Breast epithelium (tissue), 4 donors: ENCODE results near the gene ALX4. TPM values are rescaled to one million over a fixed set of nuclear protein-coding genes. Genes with fewer than 3 reads are reported as not detected.
A peak's percentile ranks its signal among the peaks of the same experiment; 100 is the strongest.

Experiments
- DNase-seq, 2 donors: peaks; one replicate each; pipeline ENCODE4 v3.0.0-alpha.2; 2019; ENCODE audit warnings: low spot score in 2 of 2
- H3K27ac ChIP-seq, 2 donors: fragments of 200-600 bp; sonication (generic) in 1 of 2; one replicate each; pipeline ENCODE4 v1.5.1; 2016 to 2019; ENCODE audit warnings: mild to moderate bottlenecking in 1 of 2
- H3K27me3 ChIP-seq, 2 donors: fragments of 200-600 bp; sonication (generic) in 1 of 2; one replicate each; pipeline versions ENCODE4 v1.5.1 to v1.6.0; 2017 to 2019; ENCODE audit warnings: control low read depth in 1 of 2, mild to moderate bottlenecking in 1 of 2
- H3K36me3 ChIP-seq: fragments of 200-600 bp; one replicate; pipeline ENCODE4 v1.5.1; 2019
- H3K4me1 ChIP-seq, 2 donors: fragments of 200-600 bp; sonication (generic); one replicate each; pipeline ENCODE4 v1.5.1; 2016 to 2019; ENCODE audit warnings: control low read depth in 1 of 2
- H3K4me3 ChIP-seq, 3 donors: fragments of 200-600 bp; sonication (generic); 1 replicate in 2 of 3; 2 replicates in 1 of 3; pipeline ENCODE4 v1.5.1; 2016 to 2019; ENCODE audit warnings: mild to moderate bottlenecking in 3 of 3, moderate library complexity in 2 of 3
- H3K9me3 ChIP-seq, 2 donors: fragments of 200-600 bp; sonication (generic) in 1 of 2; one replicate each; pipeline ENCODE4 v1.5.1; 2016 to 2019; ENCODE audit warnings: control low read depth in 1 of 2
- POLR2A ChIP-seq: fragments of 450-650 bp; IDR thresholded peaks from one replicate; pipeline ENCODE4 v1.6.1; 2016; ENCODE audit warnings: antibody characterized with exemption, mild to moderate bottlenecking, moderate library complexity
- POLR2AphosphoS5 ChIP-seq, 3 donors: sonication (generic); formaldehyde crosslinking; IDR thresholded peaks; one replicate each; pipeline ENCODE4 v1.6.1; 2017; ENCODE audit warnings: antibody characterized with exemption in 3 of 3
- intact Hi-C: fragments of 100-400 bp; cut with DNase I; formaldehyde crosslinking; loops from one replicate; pipeline ENCODE4 v1.15.1; 2023; ENCODE audit warnings: low total_unique reads
- total RNA-seq, 3 donors: library from RNA; depleted of rRNA; stranded (reverse); fragments of >200 nt; gene quantifications; one replicate each; pipeline ENCODE4 v1.1.0, GENCODE V29; 2016
- TF ChIP-seq, protein P1 (sequence below), 3 donors: fragments of 450-650 bp; IDR thresholded peaks; one replicate each; pipeline ENCODE4 v1.5.1; 2016 to 2017; ENCODE audit warnings: antibody characterized with exemption in 3 of 3, mild to moderate bottlenecking in 3 of 3, moderate library complexity in 3 of 3

Gene ALX4
- total RNA-seq, 3 donors from 2014 or later = under 0.01 to 5.2 (median 1.9) TPM

DNA sequence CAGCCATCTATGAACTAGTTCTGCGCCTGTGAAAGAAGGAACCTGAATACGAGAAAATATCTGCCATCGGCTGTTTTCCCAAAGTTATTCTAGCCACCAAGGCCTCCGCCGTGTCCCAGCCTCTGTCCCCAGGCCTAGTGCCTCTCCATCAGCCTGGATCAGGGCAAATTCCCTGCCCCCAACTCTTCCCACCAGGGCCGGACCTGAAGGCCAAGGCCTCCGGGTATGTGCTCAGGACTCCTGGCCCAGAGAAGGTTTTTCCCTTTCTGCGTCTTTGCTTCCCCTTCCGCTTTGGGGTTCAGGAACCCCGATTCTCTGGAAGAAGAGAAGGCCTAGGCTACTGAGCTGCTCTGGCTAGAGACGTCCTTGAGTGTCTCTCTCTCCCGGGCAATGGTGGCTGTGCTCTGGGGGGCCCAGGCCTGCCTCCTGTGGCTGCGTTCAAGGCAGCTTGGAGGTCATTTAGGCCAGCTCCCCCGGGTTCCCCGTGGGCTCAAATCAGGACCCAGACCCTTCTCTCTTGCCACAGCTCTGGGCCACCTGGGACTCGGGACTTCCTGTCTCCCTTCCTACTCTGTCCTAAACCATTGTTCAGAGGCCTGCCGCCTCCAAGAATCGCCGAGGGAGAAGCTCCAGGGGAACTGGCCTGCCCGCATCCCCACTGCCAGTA lies 1.6 kb downstream of the ALX4 start:
- H3K27ac ChIP-seq = peak overlapping the region; percentile 71 to 87
- peak overlapping the region in 2 of 3 donors; percentile 58 to 65 for H3K4me3 ChIP-seq
- no peaks in the 10 kb centered on the region for H3K9me3 ChIP-seq
- intact Hi-C loops = no loop called here
- no peak for DNase-seq
- peaks cover 11 to 94% of the 10 kb centered on the region in 2 donors for H3K27me3 ChIP-seq
- TF ChIP-seq POLR2A (no peak), POLR2AphosphoS5 (IDR thresholded peaks at IDR 0.05) (no peak)
- TF ChIP-seq, protein P1, sequence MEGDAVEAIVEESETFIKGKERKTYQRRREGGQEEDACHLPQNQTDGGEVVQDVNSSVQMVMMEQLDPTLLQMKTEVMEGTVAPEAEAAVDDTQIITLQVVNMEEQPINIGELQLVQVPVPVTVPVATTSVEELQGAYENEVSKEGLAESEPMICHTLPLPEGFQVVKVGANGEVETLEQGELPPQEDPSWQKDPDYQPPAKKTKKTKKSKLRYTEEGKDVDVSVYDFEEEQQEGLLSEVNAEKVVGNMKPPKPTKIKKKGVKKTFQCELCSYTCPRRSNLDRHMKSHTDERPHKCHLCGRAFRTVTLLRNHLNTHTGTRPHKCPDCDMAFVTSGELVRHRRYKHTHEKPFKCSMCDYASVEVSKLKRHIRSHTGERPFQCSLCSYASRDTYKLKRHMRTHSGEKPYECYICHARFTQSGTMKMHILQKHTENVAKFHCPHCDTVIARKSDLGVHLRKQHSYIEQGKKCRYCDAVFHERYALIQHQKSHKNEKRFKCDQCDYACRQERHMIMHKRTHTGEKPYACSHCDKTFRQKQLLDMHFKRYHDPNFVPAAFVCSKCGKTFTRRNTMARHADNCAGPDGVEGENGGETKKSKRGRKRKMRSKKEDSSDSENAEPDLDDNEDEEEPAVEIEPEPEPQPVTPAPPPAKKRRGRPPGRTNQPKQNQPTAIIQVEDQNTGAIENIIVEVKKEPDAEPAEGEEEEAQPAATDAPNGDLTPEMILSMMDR (IDR thresholded peaks at IDR 0.05) = no peak
- H3K36me3 ChIP-seq = no peaks in the 10 kb centered on the region
- H3K4me1 ChIP-seq = peaks cover 0 to 4% of the 10 kb centered on the region in 2 donors

DNA sequence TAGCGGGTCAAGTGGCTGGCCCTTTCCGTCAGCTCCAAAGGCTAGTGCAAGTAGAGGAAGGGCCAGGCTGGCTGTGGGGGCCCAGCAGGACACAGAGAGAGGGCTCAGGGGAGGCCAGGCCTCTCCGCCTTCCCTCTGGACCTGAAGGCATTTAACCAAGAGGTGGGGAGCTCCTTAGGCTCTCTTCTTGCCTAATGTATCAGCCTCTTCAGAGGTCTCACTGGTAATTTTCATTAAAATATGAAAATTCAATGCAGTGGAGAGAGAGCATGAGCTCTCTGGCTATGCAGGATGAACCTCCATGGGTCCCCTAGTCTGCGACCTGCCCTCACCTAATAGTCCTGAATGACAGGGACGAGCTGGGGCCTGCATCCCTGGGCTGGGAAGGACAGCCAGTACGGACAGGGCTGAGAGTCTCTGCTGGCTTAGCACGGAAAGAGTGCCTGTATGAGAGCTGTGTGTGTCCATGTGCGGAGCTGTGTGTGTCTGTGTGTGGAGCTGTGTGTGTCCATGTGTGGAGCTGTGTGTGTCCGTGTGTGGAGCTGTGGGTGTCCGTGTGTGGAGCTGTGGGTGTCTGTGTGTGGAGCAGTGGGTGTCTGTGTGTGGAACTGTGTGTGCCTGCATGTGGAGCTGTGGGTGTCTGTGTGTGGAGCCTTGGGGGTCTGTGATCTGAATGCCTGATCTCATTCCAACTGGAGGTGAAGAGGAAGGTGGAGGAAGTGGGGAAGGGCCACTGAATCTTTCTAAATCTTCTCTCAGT lies 2.4 kb downstream of the ALX4 start:
- H3K9me3 ChIP-seq = no peaks in the 10 kb centered on the region
- no peak for DNase-seq
- peak overlapping the region in 2 of 3 donors; percentile 58 to 65 for H3K4me3 ChIP-seq
- TF ChIP-seq POLR2AphosphoS5 (IDR thresholded peaks at IDR 0.05) = no peak
- TF ChIP-seq, protein P1 (IDR thresholded peaks at IDR 0.05) = no peak
- no peak for TF ChIP-seq POLR2A
- no peaks in the 10 kb centered on the region for H3K36me3 ChIP-seq
- intact Hi-C loops = no loop called here
- peak overlapping the region; percentile 71 to 87 for H3K27ac ChIP-seq
- peaks cover 11 to 93% of the 10 kb centered on the region in 2 donors for H3K27me3 ChIP-seq
- peaks cover 0 to 4% of the 10 kb centered on the region in 2 donors for H3K4me1 ChIP-seq

DNA sequence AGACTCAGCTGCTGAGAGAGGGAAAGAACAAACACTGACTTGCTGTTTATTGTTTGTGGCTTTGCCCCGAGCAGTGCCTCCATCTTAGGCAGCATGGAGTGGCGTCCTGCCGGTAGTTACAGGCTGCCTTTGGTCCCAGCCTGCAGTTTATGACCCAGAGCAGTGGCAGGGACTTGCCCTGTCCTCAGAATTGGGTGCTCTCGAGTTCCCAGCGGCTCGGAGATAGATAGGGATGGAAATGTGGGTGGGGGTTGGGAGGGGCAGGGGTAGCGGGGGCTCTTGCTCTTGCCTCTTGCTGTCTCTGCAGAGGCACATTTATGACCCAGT lies 3.1 kb downstream of the ALX4 start:
- DNase-seq = no peak
- Histone ChIP-seq H3K27me3 (peaks cover 11 to 92% of the 10 kb centered on the region in 2 donors), H3K4me3 (peak overlapping the region in 2 of 3 donors; percentile 58 to 65), H3K36me3 (no peaks in the 10 kb centered on the region), H3K4me1 (peaks cover 0 to 4% of the 10 kb centered on the region in 2 donors), H3K27ac (peak overlapping the region; percentile 71 to 87), H3K9me3 (no peaks in the 10 kb centered on the region)
- TF ChIP-seq POLR2A (no peak), POLR2AphosphoS5 (IDR thresholded peaks at IDR 0.05) (no peak)
- TF ChIP-seq, protein P1 (IDR thresholded peaks at IDR 0.05) = no peak
- intact Hi-C loops = no loop called here

DNA sequence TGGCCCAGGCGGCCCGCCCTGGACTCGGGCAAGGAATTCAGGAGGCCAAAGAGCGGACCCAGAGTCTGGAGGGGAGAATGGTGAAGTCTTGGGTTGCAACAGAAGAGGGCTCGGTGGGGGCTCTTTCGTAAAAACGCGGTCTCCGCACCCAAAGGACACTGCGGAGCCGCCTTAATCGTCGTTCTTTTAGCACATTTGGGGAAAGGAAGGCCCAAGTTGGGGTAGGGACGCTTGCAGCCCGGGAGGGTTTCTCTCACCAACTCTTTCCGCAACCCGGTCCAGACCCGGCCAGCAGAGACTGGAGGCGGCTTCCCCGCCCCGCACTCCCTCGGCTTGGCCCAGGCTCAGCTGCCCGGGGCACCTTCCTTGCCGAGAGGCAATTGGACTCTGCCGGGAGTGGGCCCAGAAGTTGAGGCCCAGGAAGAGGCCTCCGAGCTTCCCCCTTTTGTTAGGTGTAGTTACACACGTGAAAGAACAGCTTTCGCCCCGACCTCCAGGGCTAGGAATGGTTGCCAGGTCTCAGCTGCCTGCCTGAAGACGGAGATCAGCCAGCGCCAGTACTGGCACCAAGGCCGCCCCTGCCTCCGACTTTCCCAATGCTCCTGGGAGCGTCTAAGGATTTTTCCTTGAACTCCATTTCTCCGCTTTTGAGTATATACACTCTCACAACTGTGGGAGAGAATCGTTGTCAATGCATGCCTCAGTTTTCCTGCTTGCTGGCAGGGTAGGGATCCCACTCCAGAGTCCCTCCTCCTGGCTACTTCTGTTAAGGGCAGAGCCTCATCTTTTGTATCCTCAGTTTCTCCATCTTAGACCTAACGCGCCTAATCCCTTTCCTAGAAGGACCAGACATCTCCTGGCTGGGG lies 3.7 kb downstream of the ALX4 start:
- Histone ChIP-seq H3K4me1 (peaks cover 0 to 4% of the 10 kb centered on the region in 2 donors), H3K27ac (peak overlapping the region; percentile 71 to 87), H3K36me3 (no peaks in the 10 kb centered on the region)

More for the DNA sequence above, 3.7 kb downstream of the ALX4 start:
- intact Hi-C loops = no loop called here
- H3K4me3 ChIP-seq = peak overlapping the region; percentile 48 to 65 (median 58)
- TF ChIP-seq, protein P1 (IDR thresholded peaks at IDR 0.05) = no peak
- no peak for TF ChIP-seq POLR2A
- no peak for TF ChIP-seq POLR2AphosphoS5 (IDR thresholded peaks at IDR 0.05)
- no peaks in the 10 kb centered on the region for H3K9me3 ChIP-seq
- no peak for DNase-seq
- H3K27me3 ChIP-seq = peaks cover 11 to 88% of the 10 kb centered on the region in 2 donors
